Immature natural killer cell (primary cell): ENCODE results near the gene ATP8B2. TPM values are rescaled to one million over a fixed set of nuclear protein-coding genes. Genes with fewer than 3 reads are reported as not detected.
"Not testable (repeated sequence)": the region's sequence is repeated elsewhere in the genome, so short reads cannot be mapped to it uniquely, and the experiment has no call there.

Source experiments
- DNase-seq, 3 donors: peaks; one replicate each; pipeline ENCODE4 v3.0.0; 2022; ENCODE audit warnings: mixed read lengths in 1 of 3
- H3K27ac Mint-ChIP-seq, 6 donors: one replicate each; pipeline ENCODE4 v1.8.0; 2020; ENCODE audit warnings: mixed read lengths in 6 of 6, mild to moderate bottlenecking in 5 of 6, inconsistent platforms in 4 of 6, moderate library complexity in 3 of 6
- H3K27me3 Mint-ChIP-seq, 3 donors: one replicate each; pipeline ENCODE4 v1.8.0; 2020 to 2021; ENCODE audit warnings: low read depth in 3 of 3, mild to moderate bottlenecking in 3 of 3, mixed read lengths in 3 of 3, moderate library complexity in 3 of 3, inconsistent platforms in 1 of 3
- H3K36me3 Mint-ChIP-seq, 3 donors: one replicate each; pipeline ENCODE4 v1.8.0; 2020; ENCODE audit warnings: mixed read lengths in 3 of 3, inconsistent platforms in 2 of 3, mild to moderate bottlenecking in 2 of 3
- H3K4me1 Mint-ChIP-seq, 2 donors: one replicate each; pipeline ENCODE4 v1.8.0; 2020; ENCODE audit warnings: inconsistent platforms in 2 of 2, mild to moderate bottlenecking in 2 of 2, mixed read lengths in 2 of 2, moderate library complexity in 1 of 2
- H3K4me3 Mint-ChIP-seq, 5 donors: one replicate each; pipeline ENCODE4 v1.8.0; 2020; ENCODE audit warnings: mild to moderate bottlenecking in 5 of 5, mixed read lengths in 5 of 5, inconsistent platforms in 3 of 5, moderate library complexity in 3 of 5
- H3K9me3 Mint-ChIP-seq, 6 donors: one replicate each; pipeline ENCODE4 v1.8.0; 2020; ENCODE audit warnings: mild to moderate bottlenecking in 6 of 6, mixed read lengths in 6 of 6, inconsistent platforms in 4 of 6, moderate library complexity in 3 of 6
- polyA plus RNA-seq, 3 donors: library from polyadenylated mRNA; unstranded; fragments of 300-500 nt; fragmentation: Illumina TruSeq; gene quantifications; one replicate each; pipeline ENCODE4 v1.2.3, GENCODE V29; 2021

The ATP8B2 gene
- polyA plus RNA-seq, 3 donors from 2014 or later: 8.5 to 27.4 (median 16.5) TPM

DNA sequence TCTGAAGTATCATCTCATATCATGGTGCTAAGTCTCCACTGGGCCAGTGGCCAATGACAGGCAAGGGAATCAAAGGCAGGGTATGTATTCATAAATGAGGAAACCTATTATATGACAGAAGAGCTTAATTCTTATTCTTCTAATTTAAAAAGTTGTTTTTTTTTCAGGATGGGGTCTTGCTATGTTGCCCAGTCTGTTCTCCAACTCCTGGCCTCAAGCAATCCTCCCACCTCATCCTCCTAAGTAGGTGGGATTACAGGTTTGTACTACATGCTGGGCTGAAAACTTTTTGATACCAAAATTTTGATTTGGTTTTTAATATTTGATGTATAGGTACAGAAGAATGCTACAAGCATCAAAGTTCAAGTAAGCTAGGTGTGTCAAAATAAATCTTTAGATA lies 35.0 kb downstream of the ATP8B2 start:
- DNase-seq: no peak
- Mint-ChIP-seq H3K4me1 (no peaks in the 10 kb centered on the region), H3K27ac (no peak overlapping the region), H3K36me3 (no peaks in the 10 kb centered on the region), H3K27me3 (peaks cover 0 to 2% (median 0%) of the 10 kb centered on the region in 3 donors), H3K4me3 (no peak overlapping the region), H3K9me3 (no peaks in the 10 kb centered on the region)

DNA sequence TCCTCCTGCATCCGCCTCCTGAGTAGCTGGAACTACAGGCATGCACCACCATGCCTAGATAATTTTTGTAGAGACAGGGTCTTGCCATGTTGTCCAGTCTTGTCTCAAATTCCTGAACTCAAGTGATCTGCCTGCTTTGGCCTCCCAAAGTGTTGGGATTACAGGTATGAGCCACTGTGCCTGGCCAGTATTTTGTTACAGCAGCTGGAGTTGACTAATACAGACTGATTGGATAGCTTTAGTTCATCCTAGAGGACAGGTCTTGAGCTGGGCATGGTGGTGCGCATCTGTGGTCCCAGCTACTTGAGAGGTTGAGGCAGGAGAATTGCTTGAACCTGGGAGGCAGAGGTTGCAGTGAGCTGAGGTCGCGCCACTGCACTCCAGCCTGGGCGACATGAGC lies 35.6 kb downstream of the ATP8B2 start:
- H3K4me3 Mint-ChIP-seq, H3K36me3 Mint-ChIP-seq, DNase-seq, H3K27me3 Mint-ChIP-seq, H3K9me3 Mint-ChIP-seq, H3K27ac Mint-ChIP-seq, H3K4me1 Mint-ChIP-seq: not testable (repeated sequence)

DNA sequence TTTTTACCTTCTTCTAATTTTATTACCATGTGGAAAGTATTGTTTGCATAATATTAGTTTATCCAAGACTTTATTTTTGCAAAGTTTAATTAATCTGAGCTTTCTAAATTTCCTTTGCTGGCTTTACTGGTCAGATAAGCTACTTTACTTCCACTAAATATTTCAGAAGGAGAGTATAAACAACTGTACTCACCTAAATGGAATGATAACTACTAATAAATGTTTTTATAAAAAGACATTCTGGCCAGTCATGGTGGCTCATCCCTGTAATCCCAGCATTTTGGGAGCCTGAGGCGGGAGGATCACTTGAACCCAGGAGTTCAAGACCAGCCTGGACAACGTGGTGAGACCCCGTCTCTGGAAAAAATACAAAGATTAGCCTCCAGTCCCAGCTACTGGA lies 36.0 kb downstream of the ATP8B2 start:
- H3K4me1 Mint-ChIP-seq: no peaks in the 10 kb centered on the region
- no peaks in the 10 kb centered on the region for H3K9me3 Mint-ChIP-seq
- no peaks in the 10 kb centered on the region for H3K36me3 Mint-ChIP-seq
- no peak for DNase-seq
- no peak overlapping the region for H3K27ac Mint-ChIP-seq
- peaks cover 0 to 2% (median 0%) of the 10 kb centered on the region in 3 donors for H3K27me3 Mint-ChIP-seq
- no peak overlapping the region for H3K4me3 Mint-ChIP-seq

DNA sequence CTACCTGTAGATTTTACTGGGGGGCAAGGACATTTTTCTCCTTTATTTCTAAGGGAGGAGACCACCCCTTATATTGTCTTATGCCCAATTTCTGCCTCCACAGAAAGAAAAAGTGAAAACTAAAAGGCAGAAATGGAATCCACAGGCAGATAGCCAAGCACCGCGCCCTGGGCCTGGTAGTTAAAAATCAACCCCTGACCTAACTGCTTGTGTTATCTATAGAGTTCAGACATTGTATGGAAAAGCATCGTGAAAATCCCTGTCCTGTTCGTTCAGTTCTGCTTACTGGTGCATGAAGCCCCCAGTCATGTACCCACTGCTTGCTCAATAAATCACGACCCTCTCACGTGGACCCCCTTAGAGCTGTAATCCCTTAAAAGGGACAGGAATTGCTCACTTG lies 46.1 kb downstream of the ATP8B2 start:
- Mint-ChIP-seq H3K9me3 (no peaks in the 10 kb centered on the region), H3K4me3 (no peak overlapping the region), H3K36me3 (no peaks in the 10 kb centered on the region), H3K4me1 (peaks cover 0 to 2% of the 10 kb centered on the region in 2 donors), H3K27ac (no peak overlapping the region), H3K27me3 (peaks cover 0 to 2% (median 0%) of the 10 kb centered on the region in 3 donors)
- no peak for DNase-seq

DNA sequence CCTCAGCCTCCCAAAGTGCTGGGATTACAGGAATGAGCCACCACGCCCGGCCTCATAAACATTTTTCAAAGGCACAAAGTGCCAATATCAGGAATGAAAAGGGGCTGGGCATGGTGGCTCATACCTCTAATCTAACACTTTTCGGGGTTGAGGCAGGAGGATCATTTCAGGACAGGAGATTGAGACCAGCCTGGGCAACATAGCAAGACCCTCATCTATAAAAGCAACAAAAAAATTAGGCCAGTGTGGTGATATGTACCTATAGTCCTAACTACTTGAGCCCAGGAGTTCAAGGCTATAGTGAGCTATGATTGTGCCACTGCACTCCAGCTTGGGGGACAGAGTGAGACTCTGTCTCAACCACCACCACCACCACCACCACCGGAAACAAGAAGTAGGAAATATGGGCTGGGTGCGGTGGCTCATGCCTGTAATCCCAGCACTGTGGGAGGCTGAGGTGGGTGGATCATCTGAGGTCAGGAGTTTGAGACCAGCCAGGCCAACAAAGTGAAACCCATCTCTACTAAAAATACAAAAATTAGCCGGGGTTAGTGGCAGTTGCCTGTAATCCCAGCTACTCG lies 48.5 kb downstream of the ATP8B2 start:
- not testable (repeated sequence) for H3K9me3 Mint-ChIP-seq, H3K4me1 Mint-ChIP-seq, H3K36me3 Mint-ChIP-seq, H3K27ac Mint-ChIP-seq, H3K27me3 Mint-ChIP-seq, DNase-seq, H3K4me3 Mint-ChIP-seq

DNA sequence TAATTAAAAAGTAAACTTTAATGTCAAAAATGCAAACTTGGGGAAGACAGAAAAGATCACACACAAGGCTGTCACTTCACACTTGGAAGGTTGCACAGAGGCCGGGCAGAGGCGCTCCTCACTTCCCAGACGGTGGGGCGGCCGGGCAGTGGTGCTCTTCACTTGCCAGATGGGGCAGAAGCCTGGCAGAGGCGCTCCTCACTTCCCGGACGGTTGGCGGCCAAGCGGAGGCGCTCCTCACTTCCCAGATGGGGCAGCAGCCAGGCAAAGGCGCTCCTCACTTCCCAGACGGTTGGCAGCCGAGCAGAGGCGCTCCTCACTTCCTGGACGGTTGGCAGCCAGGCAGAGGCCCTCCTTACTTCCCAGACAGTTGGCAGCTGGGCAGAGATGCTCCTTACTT lies 54.0 kb downstream of the ATP8B2 start:
- Mint-ChIP-seq H3K27ac (no peak overlapping the region), H3K27me3 (no peaks in the 10 kb centered on the region), H3K36me3 (no peaks in the 10 kb centered on the region)

DNA sequence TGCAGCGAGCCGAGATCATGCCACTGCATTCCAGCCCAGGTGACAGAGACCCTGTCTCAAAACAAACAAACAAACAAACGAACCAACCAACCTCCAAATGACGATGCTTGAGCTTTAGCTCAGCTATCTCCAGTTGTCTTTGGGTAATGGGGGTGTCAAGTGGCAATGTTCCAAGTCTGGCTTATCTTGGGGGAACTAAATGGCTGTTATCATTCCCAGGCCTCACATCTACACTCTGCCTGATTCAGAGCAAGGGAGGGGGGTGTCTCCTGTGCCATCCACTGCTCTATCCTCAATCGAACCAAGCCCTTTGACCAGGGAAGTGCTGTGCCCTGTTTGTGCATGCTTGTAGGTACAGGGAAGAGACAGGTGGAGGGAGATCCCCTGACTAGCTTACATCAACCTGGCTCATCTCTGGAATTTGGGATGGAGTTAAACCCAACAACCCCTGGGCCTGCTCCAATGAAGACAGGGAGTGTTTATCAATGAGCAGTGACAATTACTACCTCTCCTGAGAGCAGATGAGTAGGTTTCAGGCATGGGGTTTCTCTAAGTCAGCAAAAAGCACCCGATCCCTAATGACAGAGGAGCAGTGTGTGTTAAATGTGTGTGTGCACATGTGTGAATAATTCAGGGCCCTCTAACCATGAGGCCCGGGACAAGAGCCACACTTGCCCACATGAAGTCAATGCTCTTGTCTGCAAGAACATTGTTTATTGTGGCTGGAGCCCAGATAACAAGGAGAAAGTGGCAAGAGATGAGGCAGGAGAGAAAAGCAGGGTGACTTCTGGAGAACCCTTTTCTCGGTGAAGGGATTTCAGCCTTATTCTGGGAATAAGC lies 59.5 kb downstream of the ATP8B2 start:
- Mint-ChIP-seq H3K27ac (peak overlapping the region in 2 of 6 donors; percentile 35 to 51), H3K9me3 (no peaks in the 10 kb centered on the region), H3K4me3 (peak overlapping the region in 1 of 5 donors; percentile 29), H3K36me3 (no peaks in the 10 kb centered on the region), H3K27me3 (peaks cover 0 to 6% (median 0%) of the 10 kb centered on the region in 3 donors), H3K4me1 (peaks cover 10 to 14% of the 10 kb centered on the region in 2 donors)
- no peak for DNase-seq

More for the DNA sequence above, 54.0 kb downstream of the ATP8B2 start:
- H3K4me3 Mint-ChIP-seq: no peak overlapping the region
- no peaks in the 10 kb centered on the region for H3K9me3 Mint-ChIP-seq
- H3K4me1 Mint-ChIP-seq: no peaks in the 10 kb centered on the region
- no peak for DNase-seq

DNA sequence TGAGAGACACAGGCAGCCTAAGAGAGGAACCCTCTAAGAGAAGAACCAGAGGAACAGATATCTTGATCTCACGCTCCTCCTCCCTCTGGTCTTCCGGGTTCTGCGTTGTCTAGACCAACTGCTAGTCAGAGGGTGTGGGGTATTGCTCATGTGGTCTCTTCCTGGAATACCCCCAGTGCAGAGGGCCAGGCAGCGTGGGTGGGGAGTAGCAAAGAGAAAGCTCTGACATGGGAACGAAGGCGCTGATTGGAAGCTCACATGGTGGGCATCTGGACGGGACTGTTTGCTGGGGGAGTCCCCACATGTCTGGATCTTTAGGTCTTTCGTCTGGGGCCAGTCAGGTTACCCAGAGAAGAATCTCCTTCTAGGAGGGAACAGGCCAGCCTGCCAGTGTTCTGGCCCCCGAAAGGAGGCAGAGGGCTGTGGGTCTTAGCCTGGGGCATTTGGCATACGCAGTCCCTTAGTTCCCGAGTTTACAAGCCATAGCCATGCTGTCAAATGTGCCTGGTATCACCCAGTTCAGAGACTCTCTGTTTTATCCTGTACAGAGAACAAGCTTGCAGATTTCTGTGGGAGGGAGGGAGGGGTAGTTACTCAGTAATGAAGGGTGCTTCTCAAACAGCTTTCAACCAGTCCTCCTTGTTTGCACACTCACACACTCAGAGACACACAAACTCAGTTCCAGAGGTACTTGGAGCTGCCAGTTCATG lies 61.5 kb downstream of the ATP8B2 start:
- H3K36me3 Mint-ChIP-seq: no peaks in the 10 kb centered on the region
- peaks cover 0 to 6% (median 0%) of the 10 kb centered on the region in 3 donors for H3K27me3 Mint-ChIP-seq
- peak overlapping the region in 1 of 5 donors; percentile 80 for H3K4me3 Mint-ChIP-seq
- peak overlapping the region in 2 of 6 donors; percentile 85 to 86 for H3K27ac Mint-ChIP-seq
- H3K9me3 Mint-ChIP-seq: no peaks in the 10 kb centered on the region
- DNase-seq: peak in 1 of 3 donors; percentile 43
- peaks cover 10 to 14% of the 10 kb centered on the region in 2 donors for H3K4me1 Mint-ChIP-seq

DNA sequence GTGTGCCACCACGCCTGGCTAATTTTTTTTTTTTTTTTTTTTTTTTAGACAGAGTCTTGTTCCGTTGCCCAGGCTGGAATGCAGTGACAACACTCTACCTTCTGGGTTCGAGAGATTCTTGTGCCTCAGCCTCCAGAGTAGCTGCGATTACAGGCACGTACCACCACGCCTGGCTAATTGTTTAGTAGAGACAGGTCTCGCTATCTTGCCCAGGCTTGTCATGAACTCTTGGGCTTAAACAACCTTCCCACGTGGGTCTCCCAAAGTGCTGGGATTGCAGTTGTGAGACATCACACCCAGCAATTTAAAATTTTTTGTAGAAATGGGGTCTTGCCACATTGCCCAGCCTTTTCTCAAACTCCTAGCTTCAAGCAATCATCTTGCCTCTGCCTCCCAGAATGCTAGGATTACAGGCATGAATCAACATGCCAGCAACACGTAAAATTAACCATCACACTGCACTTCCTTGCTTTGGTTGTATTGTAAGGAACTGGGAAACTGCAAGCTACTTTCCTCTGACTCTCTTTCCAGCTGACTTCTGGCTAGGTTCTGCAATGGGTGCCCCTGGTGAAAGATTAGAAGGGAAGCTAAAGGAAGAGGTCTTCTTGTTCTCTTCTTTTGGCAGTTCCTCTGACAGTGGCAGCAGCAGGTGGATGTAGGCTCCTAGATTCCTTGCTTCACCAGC lies 65.9 kb downstream of the ATP8B2 start:
- peaks cover 0 to 4% of the 10 kb centered on the region in 2 donors for H3K4me1 Mint-ChIP-seq
- DNase-seq: no peak
- H3K27ac Mint-ChIP-seq: peak overlapping the region in 1 of 6 donors; percentile 67
- peaks cover 0 to 6% (median 3%) of the 10 kb centered on the region in 3 donors for H3K27me3 Mint-ChIP-seq
- peaks cover 1 to 2% (median 1%) of the 10 kb centered on the region in 3 donors for H3K36me3 Mint-ChIP-seq
- H3K4me3 Mint-ChIP-seq: no peak overlapping the region
- no peaks in the 10 kb centered on the region for H3K9me3 Mint-ChIP-seq

DNA sequence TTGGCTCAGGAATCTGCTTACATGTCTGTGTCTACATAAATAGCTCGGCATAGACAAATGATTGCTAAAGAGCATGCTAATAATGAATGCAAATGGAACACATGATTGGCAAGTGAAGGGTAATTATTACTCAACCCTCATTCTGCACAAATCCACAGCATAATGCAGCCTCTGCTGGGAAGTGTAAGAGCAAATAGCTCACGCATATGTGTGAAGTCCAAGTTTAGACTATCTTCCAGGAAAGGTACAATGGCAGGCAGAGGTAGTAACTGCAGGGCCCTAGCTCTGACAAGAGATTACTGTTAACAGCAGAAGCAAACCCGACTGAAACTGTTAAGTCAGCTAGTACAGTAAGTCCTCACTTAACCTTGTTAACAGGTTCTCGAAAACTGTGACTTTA lies 72.8 kb downstream of the ATP8B2 start:
- Mint-ChIP-seq H3K4me3 (no peak overlapping the region), H3K9me3 (no peaks in the 10 kb centered on the region), H3K4me1 (peaks cover 13 to 14% of the 10 kb centered on the region in 2 donors), H3K27me3 (peaks cover 2 to 14% (median 3%) of the 10 kb centered on the region in 3 donors), H3K27ac (no peak overlapping the region), H3K36me3 (peaks cover 5 to 6% (median 5%) of the 10 kb centered on the region in 3 donors)
- no peak for DNase-seq

DNA sequence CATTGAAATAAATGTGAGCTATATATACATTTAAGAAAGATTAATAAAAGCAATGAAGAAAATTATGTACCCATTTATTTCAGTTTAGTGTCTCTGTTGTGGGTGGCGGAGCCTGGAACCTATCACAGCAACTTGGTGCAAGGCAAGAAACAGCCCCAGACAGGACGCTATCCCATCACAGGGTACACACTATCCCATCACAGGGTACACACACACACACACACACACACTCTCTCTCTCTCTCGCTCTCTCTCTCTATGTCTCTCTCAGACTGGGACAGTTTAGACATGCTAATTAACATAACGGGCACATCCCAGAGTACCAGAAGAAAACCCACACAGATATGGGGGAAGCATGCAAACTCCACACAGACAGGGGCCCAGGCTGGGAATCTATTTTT lies 73.4 kb downstream of the ATP8B2 start:
- no peaks in the 10 kb centered on the region for H3K9me3 Mint-ChIP-seq
- no peak overlapping the region for H3K27ac Mint-ChIP-seq
- H3K27me3 Mint-ChIP-seq: peaks cover 2 to 18% (median 3%) of the 10 kb centered on the region in 3 donors
- DNase-seq: no peak
- H3K4me3 Mint-ChIP-seq: no peak overlapping the region
- H3K36me3 Mint-ChIP-seq: peaks cover 5 to 6% (median 5%) of the 10 kb centered on the region in 3 donors
- H3K4me1 Mint-ChIP-seq: peaks cover 19% of the 10 kb centered on the region in 2 donors

DNA sequence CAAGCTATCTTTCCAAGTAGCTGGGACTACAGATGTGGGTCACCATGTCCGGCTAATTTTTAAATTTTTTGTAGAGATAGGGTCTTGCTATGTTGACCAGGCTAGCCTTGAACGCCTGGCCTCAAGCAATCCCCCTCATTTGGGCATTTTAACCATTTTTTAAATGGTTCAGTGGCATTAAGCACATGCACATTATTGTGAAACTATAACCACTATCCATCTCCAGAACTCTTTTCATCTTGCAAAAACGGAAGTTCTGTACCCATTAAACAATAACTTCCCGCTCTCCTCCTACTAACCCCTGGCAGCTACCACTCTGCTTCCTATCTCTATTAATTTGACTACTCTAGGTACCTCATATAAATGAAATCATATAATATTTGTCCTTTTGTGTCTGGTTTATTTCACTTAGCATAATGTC lies 75.1 kb downstream of the ATP8B2 start:
- Mint-ChIP-seq H3K36me3 (peaks cover 5 to 6% (median 5%) of the 10 kb centered on the region in 3 donors), H3K4me1 (peaks cover 32 to 34% of the 10 kb centered on the region in 2 donors), H3K27ac (no peak overlapping the region), H3K27me3 (peaks cover 2 to 25% (median 3%) of the 10 kb centered on the region in 3 donors), H3K9me3 (no peaks in the 10 kb centered on the region), H3K4me3 (no peak overlapping the region)
- no peak for DNase-seq
